Testis (tissue), 3 donors: ENCODE results near the gene SLC7A9. TPM values are rescaled to one million over a fixed set of nuclear protein-coding genes. Genes with fewer than 3 reads are reported as not detected.

Source experiments
- DNase-seq: peaks from one replicate; pipeline ENCODE4 v3.0.0-alpha.2; 2019
- H3K27ac ChIP-seq, 2 donors: fragments of 200-600 bp; sonication (generic); one replicate each; pipeline ENCODE4 v1.5.1; 2019
- H3K27me3 ChIP-seq: fragments of 200-600 bp; sonication (generic); one replicate; pipeline ENCODE4 v1.5.1; 2019
- H3K36me3 ChIP-seq: fragments of 200-600 bp; sonication (generic); one replicate; pipeline ENCODE4 v1.5.1; 2017; ENCODE audit warnings: low read depth; ENCODE audit errors: missing control alignments
- H3K4me1 ChIP-seq: fragments of 200-600 bp; sonication (generic); one replicate; pipeline ENCODE4 v1.5.1; 2019
- H3K4me3 ChIP-seq, 2 donors: fragments of 200-600 bp; sonication (generic); one replicate each; pipeline ENCODE4 v1.5.1; 2017 to 2019
- H3K9me3 ChIP-seq: fragments of 200-600 bp; sonication (generic); one replicate; pipeline ENCODE4 v1.5.1; 2017
- POLR2A ChIP-seq: fragments of 450-650 bp; IDR thresholded peaks from one replicate; pipeline ENCODE4 v1.6.1; 2017; ENCODE audit warnings: antibody characterized with exemption, mild to moderate bottlenecking, moderate library complexity
- WGBS, 2 donors: methylation state at CpG; one replicate each; pipeline ENCODE4 v1.1.5; 2018; 5-methylcytosine and 5-hydroxymethylcytosine counted together
- intact Hi-C: fragments of 100-400 bp; cut with DNase I; formaldehyde crosslinking; loops from one replicate; pipeline ENCODE4 v1.15.1; 2023; ENCODE audit warnings: low total_unique reads
- polyA plus RNA-seq: library from polyadenylated mRNA; stranded (reverse); fragments of 350-450 nt; fragmentation: Illumina TruSeq; extraction: RNeasy Lipid Tissue Mini Kit (QIAGEN cat#74804); gene quantifications from one replicate; pipeline ENCODE4 v1.2.3, GENCODE V29; 2014; ENCODE audit warnings: low read depth, low replicate concordance; ENCODE audit not compliant: insufficient read depth
- total RNA-seq, 2 donors: library from RNA; depleted of rRNA; stranded (reverse); fragments of >200 nt; gene quantifications; one replicate each; pipeline ENCODE4 v1.2.3, GENCODE V29; 2016
- TF ChIP-seq, protein P1 (sequence below), 3 experiments: fragments of 450-650 bp in 2 of 3; fragments of 200-600 bp in 1 of 3; sonication (generic) in 1 of 3; IDR thresholded peaks; one replicate each; pipeline ENCODE4 v1.5.1; 2016 to 2019; ENCODE audit warnings: antibody characterized with exemption in 3 of 3, mild to moderate bottlenecking in 2 of 3, moderate library complexity in 1 of 3

SLC7A9 gene
- total and polyA plus RNA-seq, 3 donors from 2014 or later: 0.79 to 1.6 (median 1.2) TPM

DNA sequence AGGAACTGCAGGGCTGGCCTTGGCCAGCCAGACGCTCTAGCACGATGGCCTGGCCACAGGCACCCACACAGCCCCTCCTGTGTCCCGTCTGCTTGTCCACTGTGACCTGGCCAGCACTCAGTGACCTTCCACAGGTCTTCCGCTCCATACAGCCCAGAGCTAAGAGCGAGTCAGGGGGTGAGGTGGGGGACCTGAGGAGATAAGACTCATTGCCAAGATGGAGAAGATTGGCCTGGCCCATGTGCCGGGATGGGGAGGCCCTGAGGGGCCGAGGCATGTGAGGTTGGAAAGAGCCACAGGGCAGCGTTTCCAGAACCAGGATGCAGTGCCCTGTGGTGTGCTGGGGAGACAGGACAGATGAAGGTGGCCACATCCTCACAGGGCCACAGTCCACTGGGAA, 10.2 kb upstream of the SLC7A9 start:
- DNase-seq: no peak
- H3K27ac ChIP-seq: no peak overlapping the region
- 85 to 96% methylated on average over 7 to 8 of the region's 8 CpGs for WGBS, 2 donors

DNA sequence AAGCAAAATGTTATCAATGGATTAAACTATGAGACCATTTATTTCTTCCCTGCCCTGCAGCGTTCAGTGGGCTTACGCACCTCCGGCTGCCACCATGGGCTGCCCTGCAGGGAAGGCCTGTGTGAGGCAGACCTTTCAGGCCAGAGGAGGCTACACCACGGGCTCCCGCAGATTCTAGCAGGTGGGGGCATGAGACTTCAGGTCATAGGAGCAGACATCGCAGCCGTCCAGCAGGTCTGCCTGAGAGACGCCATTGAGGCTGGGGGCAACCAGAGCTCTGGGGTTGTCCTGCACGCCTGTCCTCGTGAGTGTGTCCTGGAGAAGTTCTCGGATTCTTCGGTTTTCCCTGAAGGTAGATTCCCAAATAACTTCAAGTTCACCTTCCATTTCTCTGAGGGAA, 9.4 kb upstream of the SLC7A9 start:
- intact Hi-C loops: no loop called here
- 92 to 98% methylated on average over 12 of the region's 12 CpGs for WGBS, 2 donors
- H3K36me3 ChIP-seq: no peaks in the 10 kb centered on the region
- TF ChIP-seq POLR2A: no peak
- TF ChIP-seq, protein P1, sequence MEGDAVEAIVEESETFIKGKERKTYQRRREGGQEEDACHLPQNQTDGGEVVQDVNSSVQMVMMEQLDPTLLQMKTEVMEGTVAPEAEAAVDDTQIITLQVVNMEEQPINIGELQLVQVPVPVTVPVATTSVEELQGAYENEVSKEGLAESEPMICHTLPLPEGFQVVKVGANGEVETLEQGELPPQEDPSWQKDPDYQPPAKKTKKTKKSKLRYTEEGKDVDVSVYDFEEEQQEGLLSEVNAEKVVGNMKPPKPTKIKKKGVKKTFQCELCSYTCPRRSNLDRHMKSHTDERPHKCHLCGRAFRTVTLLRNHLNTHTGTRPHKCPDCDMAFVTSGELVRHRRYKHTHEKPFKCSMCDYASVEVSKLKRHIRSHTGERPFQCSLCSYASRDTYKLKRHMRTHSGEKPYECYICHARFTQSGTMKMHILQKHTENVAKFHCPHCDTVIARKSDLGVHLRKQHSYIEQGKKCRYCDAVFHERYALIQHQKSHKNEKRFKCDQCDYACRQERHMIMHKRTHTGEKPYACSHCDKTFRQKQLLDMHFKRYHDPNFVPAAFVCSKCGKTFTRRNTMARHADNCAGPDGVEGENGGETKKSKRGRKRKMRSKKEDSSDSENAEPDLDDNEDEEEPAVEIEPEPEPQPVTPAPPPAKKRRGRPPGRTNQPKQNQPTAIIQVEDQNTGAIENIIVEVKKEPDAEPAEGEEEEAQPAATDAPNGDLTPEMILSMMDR (IDR thresholded peaks at IDR 0.05): no peak
- H3K4me3 ChIP-seq: no peak overlapping the region
- H3K9me3 ChIP-seq: no peaks in the 10 kb centered on the region
- no peaks in the 10 kb centered on the region for H3K27me3 ChIP-seq
- no peaks in the 10 kb centered on the region for H3K4me1 ChIP-seq
- no peak overlapping the region for H3K27ac ChIP-seq
- DNase-seq: no peak

More for the DNA sequence above, 10.2 kb upstream of the SLC7A9 start:
- no peaks in the 10 kb centered on the region for H3K36me3 ChIP-seq
- intact Hi-C loops: no loop called here
- H3K9me3 ChIP-seq: no peaks in the 10 kb centered on the region
- no peak overlapping the region for H3K4me3 ChIP-seq
- no peaks in the 10 kb centered on the region for H3K4me1 ChIP-seq
- no peaks in the 10 kb centered on the region for H3K27me3 ChIP-seq
- no peak for TF ChIP-seq POLR2A
- TF ChIP-seq, protein P1 (IDR thresholded peaks at IDR 0.05): no peak

DNA sequence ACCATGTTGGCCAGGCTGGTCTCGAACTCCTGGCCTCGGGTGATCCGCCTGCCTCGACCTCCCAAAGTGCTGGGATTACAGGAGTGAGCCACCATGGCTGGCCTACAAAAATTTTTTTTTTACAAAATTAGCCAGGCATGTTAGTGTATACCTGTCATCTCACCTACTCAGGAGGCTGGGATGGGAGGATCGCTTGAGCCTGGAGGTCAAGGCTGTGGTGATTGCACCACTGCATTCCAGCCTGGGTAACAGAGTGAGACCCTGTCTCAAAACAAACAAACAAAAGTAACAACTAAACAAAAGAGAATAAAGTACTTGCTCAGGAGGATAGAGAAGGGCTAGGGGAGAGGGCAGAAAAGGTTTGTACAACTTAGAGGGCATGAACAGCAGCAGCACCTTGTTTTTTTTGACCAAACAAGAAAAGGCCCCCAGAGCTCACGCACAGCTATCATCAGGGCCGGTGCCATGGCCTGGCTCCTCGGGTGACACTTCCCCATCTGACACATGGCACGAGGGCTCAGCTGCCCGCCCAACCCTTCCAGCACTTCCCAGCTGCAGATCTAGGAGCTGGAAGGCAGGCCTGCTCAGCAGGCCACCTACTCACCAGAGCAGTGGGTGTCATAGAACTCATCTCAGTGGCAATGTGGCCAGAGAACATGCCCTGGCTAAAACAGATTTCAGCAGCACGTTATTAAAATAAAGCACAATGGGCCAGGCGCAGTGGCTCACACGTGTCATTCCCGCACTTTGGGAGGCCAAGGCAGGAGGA, 8.6 kb upstream of the SLC7A9 start:
- 89 to 96% methylated on average over 14 of the region's 14 CpGs for WGBS, 2 donors
- Histone ChIP-seq H3K27ac (no peak overlapping the region), H3K27me3 (no peaks in the 10 kb centered on the region), H3K9me3 (no peaks in the 10 kb centered on the region), H3K4me1 (no peaks in the 10 kb centered on the region), H3K36me3 (no peaks in the 10 kb centered on the region), H3K4me3 (no peak overlapping the region)
- intact Hi-C loops: no loop called here
- TF ChIP-seq POLR2A: no peak
- TF ChIP-seq, protein P1 (IDR thresholded peaks at IDR 0.05): no peak
- DNase-seq: no peak

DNA sequence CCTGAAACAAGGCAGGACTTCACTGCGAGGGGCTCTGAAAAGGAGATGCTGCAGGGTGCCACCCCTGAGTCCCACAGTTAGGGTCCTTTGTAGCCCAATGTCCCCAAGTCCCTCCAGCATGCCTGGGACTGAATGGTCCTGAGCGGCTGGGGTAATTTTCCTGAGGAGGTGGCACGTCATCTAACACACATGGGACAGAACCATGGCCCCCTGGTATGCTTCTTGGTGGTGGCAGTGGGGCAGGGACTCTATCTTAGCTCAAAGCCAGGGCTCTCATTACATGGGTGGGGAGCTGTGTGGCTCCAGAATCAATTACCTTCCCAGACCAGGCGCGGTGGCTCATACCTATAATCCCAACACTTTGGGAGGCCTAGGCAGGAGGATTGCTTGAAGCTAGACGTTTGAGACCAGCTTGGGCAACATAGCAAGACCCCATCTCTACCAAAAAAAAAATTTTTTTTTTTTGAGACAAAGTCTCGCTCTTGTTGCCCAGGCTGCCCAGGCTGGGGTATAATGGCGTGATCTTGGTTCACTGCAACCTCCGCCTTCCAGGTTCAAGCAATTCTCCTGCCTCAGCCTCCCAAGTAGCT, 7.9 kb upstream of the SLC7A9 start:
- H3K36me3 ChIP-seq: no peaks in the 10 kb centered on the region
- H3K27me3 ChIP-seq: no peaks in the 10 kb centered on the region
- no peak for DNase-seq
- 90 to 92% methylated on average over 7 to 9 of the region's 9 CpGs for WGBS, 2 donors
- H3K4me1 ChIP-seq: no peaks in the 10 kb centered on the region
- H3K9me3 ChIP-seq: no peaks in the 10 kb centered on the region
- intact Hi-C loops: no loop called here
- H3K27ac ChIP-seq: no peak overlapping the region
- TF ChIP-seq, protein P1 (IDR thresholded peaks at IDR 0.05): no peak
- TF ChIP-seq POLR2A: no peak
- no peak overlapping the region for H3K4me3 ChIP-seq
